Duodenal mucosa (tissue), 2 donors: ENCODE measurements around the gene TDRD12.

Experiments
- H3K27ac ChIP-seq: one replicate; pipeline ENCODE4 v1.7.0; 2013; ENCODE audit warnings: low read depth, low read length
- H3K27me3 ChIP-seq, 2 donors: one replicate each; pipeline ENCODE4 v1.7.0; 2013; ENCODE audit warnings: low read length in 2 of 2, control low read depth in 1 of 2; ENCODE audit not compliant: insufficient read depth in 2 of 2, control insufficient read depth in 1 of 2
- H3K36me3 ChIP-seq, 2 donors: one replicate each; pipeline ENCODE4 v1.7.0; 2013; ENCODE audit warnings: low read length in 2 of 2, control low read depth in 1 of 2; ENCODE audit not compliant: insufficient read depth in 2 of 2, control insufficient read depth in 1 of 2
- H3K4me1 ChIP-seq, 2 donors: one replicate each; pipeline ENCODE4 v1.7.0; 2013; ENCODE audit warnings: low read length in 2 of 2, control low read depth in 1 of 2; ENCODE audit not compliant: insufficient read depth in 2 of 2, control insufficient read depth in 1 of 2
- H3K4me3 ChIP-seq, 2 donors: one replicate each; pipeline ENCODE4 v1.7.0; 2013; ENCODE audit warnings: low read length in 2 of 2, low read depth in 1 of 2
- H3K9ac ChIP-seq, 2 donors: one replicate each; pipeline ENCODE4 v1.7.0; 2013; ENCODE audit warnings: low read length in 2 of 2, low read depth in 1 of 2
- H3K9me3 ChIP-seq, 2 donors: one replicate each; pipeline ENCODE4 v1.7.0; 2013; ENCODE audit warnings: low read length in 2 of 2, control low read depth in 1 of 2; ENCODE audit not compliant: control insufficient read depth in 1 of 2

TDRD12 gene

GRCh38 chr19:32719611-32720059 lies at the start of gene TDRD12:
TSS of gene TDRD12 (plus strand) at chr19:32719767. CDS start at chr19:32720073, 306 bp downstream.
- Histone ChIP-seq H3K9ac (no peak within 1 kb of the TSS), H3K9me3 (no peaks in the 10 kb centered on the region), H3K27me3 (no peaks in the 10 kb centered on the region), H3K36me3 (peaks cover 0 to 15% of the 10 kb centered on the region in 2 donors), H3K4me3 (no peak within 1 kb of the TSS), H3K27ac (no peak within 1 kb of the TSS), H3K4me1 (no peaks in the 10 kb centered on the region)

GRCh38 chr19:32671883-32672593 lies 47.5 kb upstream of the TDRD12 start:
- Histone ChIP-seq H3K4me3 (no peak overlapping the region), H3K27ac (no peak overlapping the region), H3K27me3 (peaks cover 6 to 9% of the 10 kb centered on the region in 2 donors), H3K9me3 (no peaks in the 10 kb centered on the region), H3K36me3 (peaks cover 0 to 2% of the 10 kb centered on the region in 2 donors), H3K4me1 (peaks cover 17 to 48% of the 10 kb centered on the region in 2 donors), H3K9ac (no peak overlapping the region)

- no peak overlapping the region for H3K27ac ChIP-seq
- no peaks in the 10 kb centered on the region for H3K36me3 ChIP-seq
- H3K9me3 ChIP-seq: no peaks in the 10 kb centered on the region
- peaks cover 17 to 50% of the 10 kb centered on the region in 2 donors for H3K4me1 ChIP-seq
- no peak overlapping the region for H3K9ac ChIP-seq
- H3K4me3 ChIP-seq: no peak overlapping the region
- H3K27me3 ChIP-seq: peaks cover 14% of the 10 kb centered on the region in 2 donors
Observed at GRCh38 chr19:32672841-32673240, 46.7 kb upstream of the TDRD12 start.

GRCh38 chr19:32673573-32673972 lies 46.0 kb upstream of the TDRD12 start:
- H3K27ac ChIP-seq: no peak overlapping the region
- H3K9ac ChIP-seq: no peak overlapping the region
- H3K36me3 ChIP-seq: no peaks in the 10 kb centered on the region
- H3K4me1 ChIP-seq: peaks cover 17 to 50% of the 10 kb centered on the region in 2 donors
- no peak overlapping the region for H3K4me3 ChIP-seq
- H3K9me3 ChIP-seq: no peaks in the 10 kb centered on the region
- H3K27me3 ChIP-seq: peaks cover 14 to 16% of the 10 kb centered on the region in 2 donors

- Histone ChIP-seq H3K27ac (peak overlapping the region; percentile 51), H3K9me3 (no peaks in the 10 kb centered on the region), H3K36me3 (no peaks in the 10 kb centered on the region), H3K4me3 (peak overlapping the region; percentile 84 to 90), H3K4me1 (peaks cover 14 to 46% of the 10 kb centered on the region in 2 donors), H3K9ac (peak overlapping the region; percentile 61 to 72), H3K27me3 (peaks cover 14 to 16% of the 10 kb centered on the region in 2 donors)
Observed at GRCh38 chr19:32674153-32674930, 45.2 kb upstream of the TDRD12 start.

GRCh38 chr19:32674931-32675719 lies 44.4 kb upstream of the TDRD12 start, which contains the start of gene ANKRD27:
TSS of gene ANKRD27 (minus strand) at chr19:32675180. CDS start at chr19:32659015, 16,165 bp downstream.
- peaks cover 10 to 38% of the 10 kb centered on the region in 2 donors for H3K4me1 ChIP-seq

GRCh38 chr19:32675720-32676185 lies 43.8 kb upstream of the TDRD12 start, which contains the start of gene RGS9BP:
TSS of gene RGS9BP (plus strand) at chr19:32675848. CDS start at chr19:32676264, 416 bp downstream.
- Histone ChIP-seq H3K27ac (peak within 1 kb of the TSS; percentile 51), H3K36me3 (no peaks in the 10 kb centered on the region), H3K9ac (peak within 1 kb of the TSS; percentile 61 to 72), H3K4me3 (peak within 1 kb of the TSS; percentile 84 to 90), H3K4me1 (peaks cover 7 to 35% of the 10 kb centered on the region in 2 donors), H3K9me3 (no peaks in the 10 kb centered on the region), H3K27me3 (peaks cover 14 to 16% of the 10 kb centered on the region in 2 donors)

More at GRCh38 chr19:32674931-32675719, 44.4 kb upstream of the TDRD12 start, which contains the start of gene ANKRD27:
- H3K27ac ChIP-seq: peak within 1 kb of the TSS; percentile 51
- no peaks in the 10 kb centered on the region for H3K36me3 ChIP-seq
- H3K9ac ChIP-seq: peak within 1 kb of the TSS; percentile 61 to 72
- H3K27me3 ChIP-seq: peaks cover 14 to 16% of the 10 kb centered on the region in 2 donors
- H3K4me3 ChIP-seq: peak within 1 kb of the TSS; percentile 84 to 90
- no peaks in the 10 kb centered on the region for H3K9me3 ChIP-seq

GRCh38 chr19:32676186-32676894 lies 43.2 kb upstream of the TDRD12 start:
- Histone ChIP-seq H3K36me3 (no peaks in the 10 kb centered on the region), H3K27ac (no peak overlapping the region), H3K27me3 (peaks cover 14 to 16% of the 10 kb centered on the region in 2 donors), H3K4me3 (peak overlapping the region; percentile 84 to 90), H3K4me1 (peaks cover 7 to 35% of the 10 kb centered on the region in 2 donors), H3K9ac (peak overlapping the region in 1 of 2 donors; percentile 25), H3K9me3 (no peaks in the 10 kb centered on the region)

GRCh38 chr19:32676895-32677359 lies 42.6 kb upstream of the TDRD12 start:
- Histone ChIP-seq H3K27me3 (peaks cover 14 to 16% of the 10 kb centered on the region in 2 donors), H3K27ac (no peak overlapping the region), H3K4me1 (peaks cover 7 to 35% of the 10 kb centered on the region in 2 donors), H3K9ac (no peak overlapping the region), H3K36me3 (no peaks in the 10 kb centered on the region), H3K9me3 (no peaks in the 10 kb centered on the region), H3K4me3 (no peak overlapping the region)
